ENCODE data around the gene PRKCA.

- TF ChIP-seq, protein P1, sequence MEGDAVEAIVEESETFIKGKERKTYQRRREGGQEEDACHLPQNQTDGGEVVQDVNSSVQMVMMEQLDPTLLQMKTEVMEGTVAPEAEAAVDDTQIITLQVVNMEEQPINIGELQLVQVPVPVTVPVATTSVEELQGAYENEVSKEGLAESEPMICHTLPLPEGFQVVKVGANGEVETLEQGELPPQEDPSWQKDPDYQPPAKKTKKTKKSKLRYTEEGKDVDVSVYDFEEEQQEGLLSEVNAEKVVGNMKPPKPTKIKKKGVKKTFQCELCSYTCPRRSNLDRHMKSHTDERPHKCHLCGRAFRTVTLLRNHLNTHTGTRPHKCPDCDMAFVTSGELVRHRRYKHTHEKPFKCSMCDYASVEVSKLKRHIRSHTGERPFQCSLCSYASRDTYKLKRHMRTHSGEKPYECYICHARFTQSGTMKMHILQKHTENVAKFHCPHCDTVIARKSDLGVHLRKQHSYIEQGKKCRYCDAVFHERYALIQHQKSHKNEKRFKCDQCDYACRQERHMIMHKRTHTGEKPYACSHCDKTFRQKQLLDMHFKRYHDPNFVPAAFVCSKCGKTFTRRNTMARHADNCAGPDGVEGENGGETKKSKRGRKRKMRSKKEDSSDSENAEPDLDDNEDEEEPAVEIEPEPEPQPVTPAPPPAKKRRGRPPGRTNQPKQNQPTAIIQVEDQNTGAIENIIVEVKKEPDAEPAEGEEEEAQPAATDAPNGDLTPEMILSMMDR (IDR thresholded peaks at IDR 0.05) = no peak
- TF ChIP-seq TP53 (CRISPR knock-in tag; IDR thresholded peaks at IDR 0.05) (no peak), RARB (CRISPR knock-in tag; IDR thresholded peaks at IDR 0.05) (no peak), POLR2A (IDR thresholded peaks at IDR 0.05; ENCODE audit: low read length) (no peak), JUNB (IDR thresholded peaks at IDR 0.05) (no peak), KDM1A (IDR thresholded peaks at IDR 0.05; ENCODE audit: low read depth) (no peak), GATA3 (IDR thresholded peaks at IDR 0.05; ENCODE audit: borderline replicate concordance) (no peak)
These were observed 36.5 kb downstream of the PRKCA start for GRCh38 chr17:66338937-66339336.
